Measurements from ENCODE around the gene SH2B2.
"Not testable (repeated sequence)": the region's sequence is repeated elsewhere in the genome, so short reads cannot be mapped to it uniquely, and the experiment has no call there.

Gene SH2B2

GRCh38 chr7:102305414-102306268 is 19.0 kb downstream of the SH2B2 start:
- no peak for DNase-seq (ENCODE audit: low read depth in 2 of 2)

- no peak for DNase-seq (ENCODE audit: low read depth in 2 of 2)
Measured at GRCh38 chr7:102306916-102307677, 20.4 kb downstream of the SH2B2 start.

- DNase-seq (ENCODE audit: low read depth in 2 of 2), result no peak
Measured at GRCh38 chr7:102310414-102310815, 23.7 kb downstream of the SH2B2 start.

GRCh38 chr7:102312317-102312716 is 25.6 kb downstream of the SH2B2 start:
- DNase-seq (ENCODE audit: low read depth in 2 of 2), result no peak

GRCh38 chr7:102313997-102314780 is 27.5 kb downstream of the SH2B2 start:
- no peak for DNase-seq (ENCODE audit: low read depth in 2 of 2)

- no peak for DNase-seq (ENCODE audit: low read depth in 2 of 2)
Measured at GRCh38 chr7:102317231-102318059, 30.8 kb downstream of the SH2B2 start.

- no peak for DNase-seq (ENCODE audit: low read depth in 2 of 2)
Measured at GRCh38 chr7:102318482-102318971, 31.9 kb downstream of the SH2B2 start.

- DNase-seq (ENCODE audit: low read depth in 2 of 2), result no peak
Measured at GRCh38 chr7:102319671-102320070, 33.0 kb downstream of the SH2B2 start.

GRCh38 chr7:102320181-102320580 is 33.5 kb downstream of the SH2B2 start:
- no peak for DNase-seq (ENCODE audit: low read depth in 2 of 2)

GRCh38 chr7:102320601-102321350 is 34.1 kb downstream of the SH2B2 start:
- DNase-seq (ENCODE audit: low read depth in 2 of 2), result no peak

GRCh38 chr7:102321351-102322201 is 34.9 kb downstream of the SH2B2 start:
- no peak for DNase-seq (ENCODE audit: low read depth in 2 of 2)

- no peak for DNase-seq (ENCODE audit: low read depth in 2 of 2)
Measured at GRCh38 chr7:102322202-102322715, 35.6 kb downstream of the SH2B2 start.

GRCh38 chr7:102323914-102324195 is 37.2 kb downstream of the SH2B2 start:
- no peak for DNase-seq (ENCODE audit: low read depth in 2 of 2)

- not testable (repeated sequence) for DNase-seq (ENCODE audit: low read depth in 2 of 2)
Measured at GRCh38 chr7:102325106-102325505, 38.4 kb downstream of the SH2B2 start.

GRCh38 chr7:102326157-102326889 is 39.7 kb downstream of the SH2B2 start:
- DNase-seq (ENCODE audit: low read depth in 2 of 2), result no peak

GRCh38 chr7:102327183-102327582 is 40.5 kb downstream of the SH2B2 start:
- DNase-seq (ENCODE audit: low read depth in 2 of 2), result not testable (repeated sequence)

- DNase-seq (ENCODE audit: low read depth in 2 of 2), result not testable (repeated sequence)
Measured at GRCh38 chr7:102328863-102329262, 42.2 kb downstream of the SH2B2 start.

- not testable (repeated sequence) for DNase-seq (ENCODE audit: low read depth in 2 of 2)
Measured at GRCh38 chr7:102329366-102329765, 42.7 kb downstream of the SH2B2 start.
